Measurements from ENCODE around the gene IFITM1. TPM values are rescaled to one million over a fixed set of nuclear protein-coding genes. Genes with fewer than 3 reads are reported as not detected.

IFITM1 gene
- total and polyA plus RNA-seq, 8 donors, result 7.0 to 224 (median 41.0) TPM

GRCh38 chr11:296171-297050, 17.4 kb upstream of the IFITM1 start:
- Histone ChIP-seq H3K27ac (no peak overlapping the region), H3K4me3 (no peak overlapping the region), H3K36me3 (peaks cover 0 to 37% (median 33%) of the 10 kb centered on the region in 4 donors), H3K4me1 (peaks cover 0 to 22% (median 6%) of the 10 kb centered on the region in 4 donors), H3K9me3 (no peaks in the 10 kb centered on the region), H3K27me3 (peaks cover 12 to 50% (median 30%) of the 10 kb centered on the region in 3 donors)
- TF ChIP-seq POLR2A (IDR thresholded peaks at IDR 0.05) (no peak), EP300 (IDR thresholded peaks at IDR 0.05) (no peak), POLR2AphosphoS5 (IDR thresholded peaks at IDR 0.05) (no peak), CTCF (IDR thresholded peaks at IDR 0.05) (no peak)
- intact Hi-C loops (cut with DNase I; ENCODE audit: low total_unique reads), result no loop called here
- DNase-seq, result no peak
- 64 to 81% (median 77%) methylated on average over 29 to 35 of the region's 35 CpGs for WGBS, 5 donors

- Histone ChIP-seq H3K36me3 (peaks cover 0 to 30% (median 29%) of the 10 kb centered on the region in 4 donors), H3K27me3 (peaks cover 12 to 50% (median 30%) of the 10 kb centered on the region in 3 donors), H3K4me1 (peaks cover 0 to 22% (median 6%) of the 10 kb centered on the region in 4 donors), H3K4me3 (no peak overlapping the region), H3K27ac (peak overlapping the region in 1 of 5 donors; percentile 14), H3K9me3 (no peaks in the 10 kb centered on the region)
- no peak for DNase-seq
- TF ChIP-seq EP300 (IDR thresholded peaks at IDR 0.05) (no peak), POLR2A (IDR thresholded peaks at IDR 0.05) (no peak), POLR2AphosphoS5 (IDR thresholded peaks at IDR 0.05) (no peak), CTCF (IDR thresholded peaks at IDR 0.05) (no peak)
- intact Hi-C loops (cut with DNase I; ENCODE audit: low total_unique reads), result no loop called here
- WGBS, 5 donors, result 55 to 69% (median 60%) methylated on average over 12 to 13 of the region's 13 CpGs
Measured at GRCh38 chr11:297051-297585, 16.7 kb upstream of the IFITM1 start.

GRCh38 chr11:297586-298405, 16.0 kb upstream of the IFITM1 start:
- 49 to 63% (median 54%) methylated on average over 14 to 26 of the region's 26 CpGs for WGBS, 5 donors
- TF ChIP-seq CTCF (IDR thresholded peaks at IDR 0.05), result no peak
- TF ChIP-seq POLR2A (IDR thresholded peaks at IDR 0.05), result no peak
- TF ChIP-seq POLR2AphosphoS5 (IDR thresholded peaks at IDR 0.05), result no peak
- TF ChIP-seq EP300 (IDR thresholded peaks at IDR 0.05), result no peak
- peak overlapping the region in 1 of 5 donors; percentile 14 for H3K27ac ChIP-seq
- no peak overlapping the region for H3K4me3 ChIP-seq
- H3K27me3 ChIP-seq, result peaks cover 12 to 50% (median 30%) of the 10 kb centered on the region in 3 donors
- peaks cover 0 to 25% (median 23%) of the 10 kb centered on the region in 4 donors for H3K36me3 ChIP-seq
- DNase-seq, result no peak
- H3K9me3 ChIP-seq, result no peaks in the 10 kb centered on the region
- intact Hi-C loops (cut with DNase I; ENCODE audit: low total_unique reads), result no loop called here
- H3K4me1 ChIP-seq, result peaks cover 0 to 22% (median 6%) of the 10 kb centered on the region in 4 donors

Measured in stomach (tissue), 9 donors.